HG03159 (cell line): ENCODE results near the gene PPP4R2.
"Not testable (repeated sequence)": the region's sequence is repeated elsewhere in the genome, so short reads cannot be mapped to it uniquely, and the experiment has no call there.

Source experiments
- ATAC-seq: cut with Tn5 transposase; IDR thresholded peaks from one replicate; pipeline ENCODE4 v1.9.1; 2021; ENCODE audit warnings: mild to moderate bottlenecking, moderate library complexity; ENCODE audit not compliant: unreplicated experiment

Gene PPP4R2

GRCh38 chr3:73021301-73021835 lies 24.8 kb downstream of the PPP4R2 start:
- ATAC-seq = no peak

- ATAC-seq = no peak
Observed at GRCh38 chr3:73024836-73025235, 28.2 kb downstream of the PPP4R2 start.

- ATAC-seq = no peak
Observed at GRCh38 chr3:73026111-73026759, 29.6 kb downstream of the PPP4R2 start.

- no peak for ATAC-seq
Observed at GRCh38 chr3:73026760-73027113, 30.1 kb downstream of the PPP4R2 start.

GRCh38 chr3:73028803-73029202 lies 32.2 kb downstream of the PPP4R2 start:
- ATAC-seq = no peak

- no peak for ATAC-seq
Observed at GRCh38 chr3:73029321-73029796, 32.7 kb downstream of the PPP4R2 start.

- no peak for ATAC-seq
Observed at GRCh38 chr3:73030073-73030597, 33.5 kb downstream of the PPP4R2 start.

- no peak for ATAC-seq
Observed at GRCh38 chr3:73031573-73032103, 35.0 kb downstream of the PPP4R2 start.

- no peak for ATAC-seq
Observed at GRCh38 chr3:73036694-73037591, 40.3 kb downstream of the PPP4R2 start.

- no peak for ATAC-seq
Observed at GRCh38 chr3:73041537-73041936, 44.9 kb downstream of the PPP4R2 start.

- no peak for ATAC-seq
Observed at GRCh38 chr3:73043414-73043813, 46.8 kb downstream of the PPP4R2 start.

GRCh38 chr3:73045391-73045790 lies 48.8 kb downstream of the PPP4R2 start:
- ATAC-seq = no peak

GRCh38 chr3:73046195-73046594 lies 49.6 kb downstream of the PPP4R2 start:
- no peak for ATAC-seq

- no peak for ATAC-seq
Observed at GRCh38 chr3:73049319-73049718, 52.7 kb downstream of the PPP4R2 start.

GRCh38 chr3:73052857-73053256 lies 56.2 kb downstream of the PPP4R2 start:
- ATAC-seq = no peak

- ATAC-seq = no peak
Observed at GRCh38 chr3:73055583-73055982, 59.0 kb downstream of the PPP4R2 start.

GRCh38 chr3:73056014-73056844 lies 59.6 kb downstream of the PPP4R2 start:
- no peak for ATAC-seq

- ATAC-seq = no peak
Observed at GRCh38 chr3:73056845-73057150, 60.2 kb downstream of the PPP4R2 start.

GRCh38 chr3:73060302-73060723 lies 63.7 kb downstream of the PPP4R2 start:
- ATAC-seq = no peak

- ATAC-seq = no peak
Observed at GRCh38 chr3:73061416-73061815, 64.8 kb downstream of the PPP4R2 start, which contains the start of gene EBLN2. Gene EBLN2, plus strand, starts transcription at chr3:73061659. Its CDS starts 423 bp downstream, at chr3:73062082.

GRCh38 chr3:73066243-73066642 lies 69.6 kb downstream of the PPP4R2 start:
- not testable (repeated sequence) for ATAC-seq
